Dermis blood vessel endothelial cell (primary cell): ENCODE data around the gene ANKRD45. TPM values are rescaled to one million over a fixed set of nuclear protein-coding genes. Genes with fewer than 3 reads are reported as not detected.
"Not testable (repeated sequence)": the region's sequence is repeated elsewhere in the genome, so short reads cannot be mapped to it uniquely, and the experiment has no call there.

Experiments
- DNase-seq: peaks from one replicate; pipeline ENCODE4 v3.0.0; 2010
- total RNA-seq: library from RNA; depleted of rRNA; stranded (reverse); fragments of >200 nt; gene quantifications from 2 replicates; pipeline ENCODE4 v1.2.3, GENCODE V29; 2014

ANKRD45 gene
- 0.05 and 0.17 TPM in 2 replicates for total RNA-seq

DNA sequence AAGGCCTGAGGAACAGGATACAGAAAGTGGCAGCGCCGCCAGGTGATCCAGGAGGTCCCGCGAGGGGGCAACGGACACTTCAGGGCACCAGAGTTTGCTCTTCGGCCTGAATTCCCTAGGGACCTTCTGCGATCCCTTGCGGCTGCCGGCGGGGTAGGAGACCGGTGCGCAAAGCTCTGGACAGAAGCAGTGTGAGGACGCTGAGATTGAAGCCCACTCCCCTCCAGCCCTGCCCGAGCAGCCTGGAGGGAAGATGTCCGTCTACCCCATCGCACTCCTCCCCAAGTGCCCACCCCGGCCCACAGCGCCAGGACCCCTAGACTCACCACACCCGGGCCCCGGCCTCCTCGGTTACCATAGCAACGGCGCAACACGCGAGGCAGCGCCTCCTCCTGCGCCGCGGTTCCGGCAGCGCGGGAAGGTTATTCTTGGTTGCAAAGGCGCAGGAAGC is at the start of gene ANKRD45:
Gene ANKRD45, minus strand, starts transcription at position 361 of the 451 bp plus-strand sequence. CDS start 10,433 bp downstream, outside the sequence.
- peak; percentile 54 for DNase-seq

DNA sequence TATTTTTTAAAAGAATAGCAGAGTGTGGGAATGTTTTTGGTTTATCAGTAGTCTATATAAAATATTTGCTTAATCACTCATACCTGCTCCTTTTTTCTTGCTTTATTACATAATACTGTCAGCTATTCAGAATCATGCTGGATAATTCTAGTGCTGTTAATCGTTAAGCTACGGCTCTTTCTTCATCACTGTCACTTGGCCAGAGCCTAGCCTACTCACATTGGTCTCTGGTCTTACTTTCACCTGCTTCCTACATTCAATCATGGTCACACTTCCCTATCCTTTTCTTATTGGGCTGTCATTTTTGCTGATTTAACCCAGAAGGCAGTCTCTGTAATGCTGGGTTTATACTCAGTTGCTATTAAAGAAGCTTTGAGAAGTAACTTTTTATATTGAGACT is 47.6 kb upstream of the ANKRD45 start:
- no peak for DNase-seq

DNA sequence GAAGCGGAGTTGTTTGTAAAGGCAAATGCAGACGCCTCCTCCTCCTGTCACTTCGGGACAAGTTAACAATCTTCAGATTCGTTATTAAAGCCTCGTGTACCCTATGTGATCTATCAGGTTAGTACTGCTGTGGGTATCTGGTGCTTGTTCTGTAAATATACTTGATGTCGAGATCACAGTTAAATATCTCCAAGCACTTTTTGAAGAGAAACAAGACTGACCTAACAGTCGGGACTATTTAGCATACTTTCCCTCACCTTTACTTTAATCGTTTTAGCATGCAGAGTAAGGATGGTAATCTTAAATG is 45.8 kb upstream of the ANKRD45 start:
- DNase-seq, result no peak

DNA sequence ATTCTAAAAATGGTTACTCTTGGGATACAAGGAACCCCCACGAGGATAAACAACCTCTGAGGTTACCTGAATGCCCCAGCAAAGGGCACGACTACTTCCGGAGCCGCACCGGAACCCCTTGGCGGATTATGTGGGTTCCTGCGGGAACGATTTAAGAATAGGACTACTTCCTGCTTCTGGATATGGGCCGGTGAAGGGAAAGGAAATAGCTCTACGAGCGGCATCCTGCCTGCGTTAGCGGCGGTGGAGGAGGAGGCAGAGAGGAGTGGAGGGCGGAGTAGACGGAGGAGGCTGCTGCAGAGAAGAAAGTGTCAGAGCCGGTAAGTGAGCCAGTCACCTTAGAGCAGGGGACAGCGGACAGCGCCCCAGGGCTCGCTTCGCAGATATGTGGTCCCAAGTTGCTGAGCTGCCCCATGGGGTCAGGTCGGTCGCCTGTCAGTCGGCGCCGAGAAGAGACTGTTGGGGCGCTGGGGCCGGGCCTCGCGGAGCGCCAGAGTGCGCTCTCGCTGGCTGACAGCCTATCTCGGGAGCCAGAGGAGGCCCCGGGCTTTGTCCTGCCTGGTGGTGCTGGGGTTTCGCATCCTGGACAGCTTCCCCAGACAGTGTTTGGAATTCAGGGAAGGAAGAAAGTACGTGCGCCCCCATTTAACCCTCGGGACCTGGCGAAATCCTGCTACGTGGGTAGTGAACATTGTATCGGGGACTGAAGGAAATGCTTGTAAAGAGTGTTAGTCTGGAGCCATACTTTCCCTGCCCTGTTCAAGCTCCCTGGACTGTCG is 45.3 kb upstream of the ANKRD45 start, which contains the start of gene KLHL20:
Gene KLHL20, plus strand, starts transcription at position 223 of the 779 bp plus-strand sequence. CDS start 1,063 bp downstream, outside the sequence.
- peak; percentile 92 for DNase-seq

DNA sequence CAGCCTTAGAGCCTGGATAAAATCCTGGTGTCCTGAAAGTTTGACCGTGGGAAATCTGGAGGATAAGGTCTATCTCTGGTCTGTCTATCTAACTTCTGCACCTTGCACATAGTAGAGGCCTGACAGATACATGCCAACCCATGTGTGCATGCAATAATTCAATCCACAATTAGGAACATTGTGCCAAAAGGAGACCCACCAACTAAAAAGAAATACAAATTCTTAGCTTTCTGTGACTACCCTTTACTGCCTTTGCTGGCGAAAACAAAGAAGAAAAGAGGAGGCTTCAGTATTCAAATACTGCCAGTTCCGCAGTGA is 44.7 kb upstream of the ANKRD45 start:
- DNase-seq, result no peak

DNA sequence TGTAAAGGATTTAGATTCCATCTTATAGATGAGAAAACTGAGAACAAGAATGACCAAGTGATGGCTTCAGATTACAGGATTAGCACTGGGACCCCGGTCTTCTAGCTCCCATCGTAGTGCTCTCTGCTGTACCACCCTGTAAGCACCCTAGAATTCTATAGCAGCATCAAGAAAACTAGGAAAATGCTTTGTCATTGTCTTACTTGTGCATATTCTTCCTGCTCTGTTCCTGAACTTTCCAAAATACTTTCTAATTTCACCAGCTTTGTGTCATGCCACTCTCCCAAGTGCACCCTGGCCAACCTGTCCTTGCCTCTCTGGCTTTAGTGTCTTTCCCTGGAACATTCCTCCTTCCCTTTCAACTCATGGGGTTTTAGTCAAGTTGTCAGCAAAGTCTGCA is 39.1 kb upstream of the ANKRD45 start:
- no peak for DNase-seq

GRCh38 chr1:173705117-173705516 is 35.5 kb upstream of the ANKRD45 start:
- DNase-seq, result no peak

DNA sequence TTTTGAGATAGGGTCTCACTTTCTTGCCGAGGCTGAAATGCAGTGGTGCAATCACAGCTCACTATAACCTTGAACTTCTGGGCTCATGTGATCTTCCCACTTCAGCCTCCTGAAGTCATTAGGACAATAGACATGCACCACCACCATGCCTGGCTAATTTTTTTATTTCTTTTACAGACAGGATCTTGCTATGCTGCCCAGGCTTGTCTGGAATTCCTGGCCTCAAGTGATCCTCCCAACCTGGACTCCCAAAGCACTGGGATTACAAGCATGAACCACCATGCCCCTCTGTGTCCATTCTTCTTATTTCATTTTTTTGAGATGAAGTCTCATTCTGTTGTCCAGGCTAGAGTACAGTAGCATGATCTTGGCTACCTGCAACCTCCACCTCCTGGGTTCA is 33.1 kb upstream of the ANKRD45 start:
- DNase-seq, result no peak

- not testable (repeated sequence) for DNase-seq
These were observed 31.6 kb upstream of the ANKRD45 start for GRCh38 chr1:173701299-173701698.

- no peak for DNase-seq
These were observed 23.6 kb upstream of the ANKRD45 start for GRCh38 chr1:173693238-173693637.

DNA sequence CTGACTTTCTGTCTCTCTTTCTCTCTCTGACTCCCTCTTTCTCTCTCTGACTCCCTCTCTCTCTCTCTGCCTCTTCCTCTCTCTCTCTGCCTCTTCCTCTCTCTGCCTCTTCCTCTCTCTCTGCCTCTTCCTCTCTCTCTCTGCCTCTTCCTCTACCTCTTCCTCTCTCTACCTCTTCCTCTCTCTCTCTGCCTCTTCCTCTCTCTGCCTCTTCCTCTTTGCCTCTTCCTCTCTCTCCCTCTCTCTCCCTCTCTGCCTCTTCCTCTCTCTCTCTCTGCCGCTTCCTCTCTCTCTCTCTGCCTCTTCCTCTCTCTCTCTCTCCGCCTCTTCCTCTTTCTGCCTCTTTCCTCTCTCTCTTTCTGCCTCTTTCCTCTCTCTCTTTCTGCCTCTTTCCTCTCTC is 18.6 kb upstream of the ANKRD45 start:
- no peak for DNase-seq

GRCh38 chr1:173685121-173685520 is 15.5 kb upstream of the ANKRD45 start:
- not testable (repeated sequence) for DNase-seq

GRCh38 chr1:173683838-173684237 is 14.2 kb upstream of the ANKRD45 start:
- not testable (repeated sequence) for DNase-seq

- DNase-seq, result no peak
These were observed 12.5 kb upstream of the ANKRD45 start for GRCh38 chr1:173682184-173682583.

DNA sequence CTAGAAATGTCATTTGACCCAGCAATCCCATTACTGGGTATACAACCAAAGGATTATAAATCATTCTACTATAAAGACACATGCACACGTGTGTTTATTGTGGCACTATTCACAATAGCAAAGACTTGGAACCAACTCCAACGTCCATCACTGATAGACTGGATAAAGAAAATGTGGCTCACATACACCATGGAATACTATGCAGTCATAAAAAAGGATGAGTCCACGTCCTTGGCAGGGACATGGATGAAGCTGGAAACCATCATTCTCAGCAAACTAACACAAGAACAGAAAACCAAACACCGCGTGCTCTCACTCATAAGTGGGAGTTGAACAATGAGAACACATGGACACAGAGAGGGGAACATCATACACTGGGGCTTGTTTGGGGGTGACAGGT is 10.5 kb upstream of the ANKRD45 start:
- DNase-seq, result not testable (repeated sequence)

DNA sequence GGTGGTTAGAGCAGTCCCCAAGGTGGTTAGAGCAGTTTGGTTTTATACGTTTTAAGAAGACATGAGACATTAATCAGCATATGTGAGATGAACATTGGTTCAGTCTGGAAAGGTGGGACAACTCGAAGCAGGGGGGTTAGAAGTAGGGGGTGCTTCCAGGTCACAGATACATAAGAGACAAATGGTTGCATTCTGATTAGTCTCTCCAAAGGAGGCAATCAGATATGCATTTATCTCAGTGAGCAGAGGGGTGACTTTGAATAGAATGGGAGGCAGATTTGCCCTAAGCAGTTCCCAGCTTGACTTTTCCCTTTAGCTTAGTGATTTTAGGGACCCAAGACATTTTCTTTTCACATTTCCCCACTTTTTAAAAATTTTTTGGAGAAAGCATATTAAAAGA is 4.8 kb upstream of the ANKRD45 start:
- DNase-seq, result not testable (repeated sequence)

- DNase-seq, result no peak
These were observed 3.0 kb downstream of the ANKRD45 start for GRCh38 chr1:173666646-173667045.

- DNase-seq, result no peak
These were observed 6.5 kb downstream of the ANKRD45 start for GRCh38 chr1:173663159-173663558.

DNA sequence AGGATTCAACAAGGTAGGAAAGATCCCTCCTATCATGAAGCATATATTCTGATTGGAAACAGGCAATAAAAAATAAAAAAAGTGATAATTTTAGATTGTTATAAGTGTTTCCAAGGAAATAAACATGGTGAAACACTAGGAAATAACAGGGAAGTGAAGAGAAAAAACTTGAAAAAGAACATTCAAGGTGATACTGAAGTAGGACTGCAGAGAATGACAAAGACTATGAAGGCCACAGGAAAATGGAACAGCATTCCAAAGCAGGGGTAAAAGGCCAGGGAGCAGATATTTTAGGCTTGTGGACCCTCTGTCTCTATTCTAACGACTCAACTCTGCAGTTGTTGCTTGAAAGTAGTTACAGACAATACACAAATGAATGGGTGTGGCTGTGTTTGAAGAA is 7.9 kb downstream of the ANKRD45 start:
- no peak for DNase-seq

- DNase-seq, result no peak
These were observed 8.4 kb downstream of the ANKRD45 start for GRCh38 chr1:173661271-173661670.

DNA sequence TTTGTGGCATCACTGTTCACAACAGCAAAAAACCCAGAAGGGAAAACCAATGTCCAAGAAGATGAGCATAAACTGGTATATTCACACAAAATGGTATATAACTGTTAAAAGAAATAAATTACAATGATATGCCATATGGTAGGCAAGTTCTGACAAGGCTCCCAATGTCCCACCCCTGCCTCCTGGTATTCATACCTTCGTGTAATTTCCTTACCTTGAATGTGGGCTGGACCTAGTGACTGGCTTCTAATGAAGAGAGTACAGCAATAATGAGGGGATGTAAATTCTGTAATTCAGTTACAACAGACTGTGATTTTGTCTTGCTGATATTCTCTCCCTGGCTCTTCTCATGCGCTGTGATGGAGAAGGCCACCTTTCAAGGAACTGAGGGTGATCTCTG is 9.3 kb downstream of the ANKRD45 start:
- DNase-seq, result no peak

DNA sequence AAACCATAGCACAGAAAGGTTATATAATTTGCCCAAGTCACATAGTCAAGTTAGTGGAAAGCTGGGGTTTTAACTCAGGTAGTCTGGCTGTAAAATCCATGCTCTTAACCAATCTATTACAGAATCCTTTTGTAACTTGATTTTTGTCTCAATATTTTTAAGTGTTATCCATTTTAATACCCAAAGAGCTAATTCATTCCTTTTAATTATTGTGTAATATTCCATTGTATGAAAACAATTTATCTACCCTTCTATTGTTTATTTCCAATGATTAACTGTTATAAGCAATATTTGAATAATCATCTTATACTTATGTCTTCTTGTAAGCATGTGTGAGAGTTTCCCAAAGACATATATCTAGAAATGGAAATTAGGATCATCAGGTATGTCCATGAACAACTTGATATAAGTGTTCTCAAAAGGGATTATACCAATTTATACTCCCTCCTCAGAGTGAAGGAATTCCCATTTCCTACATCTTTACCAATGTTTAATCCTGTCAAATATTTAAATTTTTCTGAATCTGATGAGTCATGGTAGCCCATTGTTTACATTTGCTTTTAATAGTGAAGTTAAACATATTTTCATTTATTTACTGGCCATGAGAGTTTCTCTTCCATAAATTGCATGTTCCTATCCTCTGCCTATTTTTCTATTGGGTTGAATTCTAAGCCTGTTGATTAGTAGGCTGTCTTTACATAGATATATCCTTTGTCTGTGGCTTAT is 20.6 kb downstream of the ANKRD45 start:
- DNase-seq, result no peak

DNA sequence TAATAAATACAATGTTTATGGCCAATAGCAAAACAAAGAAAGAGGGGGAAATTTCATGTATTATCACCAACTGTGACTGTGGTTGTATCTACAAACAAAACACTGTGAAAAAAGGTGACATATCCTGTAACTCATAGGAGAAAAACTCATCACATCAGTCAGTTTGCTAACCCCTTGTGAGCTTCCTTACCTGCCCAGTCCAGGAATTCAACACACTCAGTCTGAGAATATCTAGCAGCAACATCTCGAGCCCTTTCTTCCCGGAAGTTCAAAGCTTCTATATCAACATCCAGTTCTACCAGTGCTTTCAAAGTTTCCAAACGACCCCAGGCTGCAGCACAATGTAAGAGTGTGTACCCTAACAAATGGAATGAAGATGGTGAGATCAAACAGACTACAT is 23.0 kb downstream of the ANKRD45 start:
- no peak for DNase-seq

GRCh38 chr1:173642450-173643139 is 27.1 kb downstream of the ANKRD45 start:
- DNase-seq, result not testable (repeated sequence)
